OCI-LY1 (cell line): ENCODE data around the gene BTBD18.

ENCODE experiments used
- CTCF ChIP-seq: fragments of 200-600 bp; sonication (generic), shearing (Covaris generic); IDR thresholded peaks from 2 replicates; pipeline ENCODE4 v1.5.1; 2017; ENCODE audit warnings: mild to moderate bottlenecking, antibody characterized with exemption, low read length, moderate library complexity, mixed read lengths
- EZH2 ChIP-seq: fragments of 200-600 bp; sonication (generic), shearing (Covaris generic); IDR thresholded peaks from 2 replicates; pipeline ENCODE4 v1.8.0; 2017; ENCODE audit warnings: borderline replicate concordance, mixed run types, mild to moderate bottlenecking, antibody characterized with exemption, low read length, moderate library complexity, mixed read lengths

DNA sequence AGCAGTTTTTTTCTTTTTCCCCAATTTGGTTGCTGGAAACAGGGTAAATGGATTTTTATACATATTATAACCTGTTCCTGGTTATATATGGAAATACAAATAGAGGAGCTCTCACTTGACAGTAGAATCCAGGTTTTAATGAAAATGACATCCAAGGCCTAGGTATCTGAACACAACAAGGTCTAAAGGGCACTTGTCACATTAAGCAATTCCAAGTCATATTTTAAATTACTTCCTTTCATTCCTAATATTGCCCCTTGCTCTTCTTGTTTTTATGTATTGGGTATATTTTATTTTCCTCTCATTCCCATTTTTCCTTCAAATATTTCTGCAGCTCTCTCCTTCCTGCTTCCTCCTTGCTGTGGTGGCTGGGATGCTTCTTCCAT is 37.1 kb upstream of the BTBD18 start:
- TF ChIP-seq CTCF: no peak
- TF ChIP-seq EZH2: no peak
